GM04504 (cell line): Measurements from ENCODE around the gene FAAP24.
"Not testable (repeated sequence)": the region's sequence is repeated elsewhere in the genome, so short reads cannot be mapped to it uniquely, and the experiment has no call there.

ENCODE experiments used
- DNase-seq: peaks from one replicate; pipeline ENCODE4 v3.0.0-alpha.2; 2012; ENCODE audit warnings: low read depth

The FAAP24 gene, protein sequence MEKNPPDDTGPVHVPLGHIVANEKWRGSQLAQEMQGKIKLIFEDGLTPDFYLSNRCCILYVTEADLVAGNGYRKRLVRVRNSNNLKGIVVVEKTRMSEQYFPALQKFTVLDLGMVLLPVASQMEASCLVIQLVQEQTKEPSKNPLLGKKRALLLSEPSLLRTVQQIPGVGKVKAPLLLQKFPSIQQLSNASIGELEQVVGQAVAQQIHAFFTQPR

DNA sequence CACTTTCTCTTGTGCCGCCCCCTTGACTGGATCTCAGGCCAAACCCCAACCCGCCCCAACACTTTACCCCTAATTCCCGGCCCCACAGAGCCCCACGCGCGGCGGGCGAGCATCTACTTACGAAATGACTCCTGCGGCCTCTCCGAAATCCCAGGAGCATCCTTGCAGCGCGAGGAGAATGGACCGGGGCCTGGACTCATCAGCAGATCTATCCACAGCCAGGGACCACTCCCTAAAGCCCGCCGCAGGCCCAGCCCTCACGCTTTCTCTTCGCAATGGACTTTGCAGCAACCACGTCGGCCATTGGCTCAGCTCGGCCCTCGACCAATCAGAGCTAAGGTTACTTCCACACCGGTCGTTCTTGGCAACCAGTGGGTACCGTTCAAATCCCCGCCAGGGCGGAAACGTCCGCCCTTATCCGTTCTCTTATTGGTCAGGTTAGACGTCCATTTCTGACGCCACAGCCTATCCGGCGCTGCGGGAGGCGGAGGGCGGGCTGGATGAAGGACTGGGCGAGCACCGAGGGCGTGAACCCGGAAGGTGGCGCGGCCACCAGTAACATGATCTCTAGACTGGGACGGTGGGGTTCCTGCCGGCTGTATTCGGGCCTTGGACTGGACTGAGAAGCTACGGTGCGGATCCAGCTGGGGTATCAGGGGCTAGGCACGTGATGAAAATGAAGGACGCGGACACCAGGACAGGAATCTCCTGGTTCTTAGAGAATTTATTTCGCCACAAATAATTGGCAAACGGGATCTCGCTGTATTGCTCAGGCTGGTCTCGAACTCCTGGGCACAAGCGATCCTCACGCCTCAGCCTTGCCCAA, at the start of gene FAAP24, which contains the start of gene CEP89:
Gene FAAP24 (plus strand): TSS at position 528 of the 826 bp plus-strand sequence. CDS start 955 bp downstream, outside the sequence.
Gene CEP89 (minus strand): TSS at position 244 of the 826 bp plus-strand sequence. CDS start 84 bp downstream, at position 160.
- DNase-seq: peak; percentile 99

DNA sequence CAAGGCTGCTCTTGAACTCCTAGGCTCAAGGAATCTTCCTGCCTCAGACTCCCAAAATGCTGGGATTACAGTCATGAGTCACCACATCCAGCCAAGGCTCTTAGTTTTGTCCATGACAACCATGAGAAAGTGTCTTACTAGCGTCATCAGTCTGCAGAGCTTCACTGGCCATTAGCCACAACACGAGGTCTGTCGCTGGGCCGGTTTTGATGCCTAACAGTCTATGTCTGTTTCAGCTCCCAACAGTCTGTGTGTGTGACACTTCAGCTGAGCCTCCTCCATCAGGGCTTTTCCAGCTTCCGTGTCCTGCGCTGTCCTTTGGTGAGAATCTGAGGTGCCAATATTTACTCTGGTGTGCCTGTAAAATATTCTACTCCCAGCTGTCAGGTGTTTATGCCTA, 47.8 kb upstream of the FAAP24 start:
- no peak for DNase-seq

DNA sequence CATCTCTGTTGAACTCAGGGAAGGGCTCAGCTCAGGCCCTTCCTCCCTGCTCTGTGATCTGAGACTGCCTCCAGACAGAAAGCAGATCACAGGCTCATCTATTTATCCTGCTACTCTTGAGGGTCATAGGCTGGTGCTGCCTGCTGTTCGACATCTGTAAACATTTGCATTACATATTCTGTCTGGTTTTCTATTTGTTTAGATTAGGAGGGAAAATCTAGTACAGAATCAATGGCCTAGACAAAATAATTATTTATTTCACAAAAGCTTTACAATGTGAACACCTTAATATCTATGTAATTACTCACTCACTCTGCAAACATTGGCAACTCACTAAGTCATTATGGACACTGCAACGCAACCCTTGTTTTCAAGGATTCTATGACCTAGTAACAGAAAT, 43.2 kb upstream of the FAAP24 start:
- no peak for DNase-seq

DNA sequence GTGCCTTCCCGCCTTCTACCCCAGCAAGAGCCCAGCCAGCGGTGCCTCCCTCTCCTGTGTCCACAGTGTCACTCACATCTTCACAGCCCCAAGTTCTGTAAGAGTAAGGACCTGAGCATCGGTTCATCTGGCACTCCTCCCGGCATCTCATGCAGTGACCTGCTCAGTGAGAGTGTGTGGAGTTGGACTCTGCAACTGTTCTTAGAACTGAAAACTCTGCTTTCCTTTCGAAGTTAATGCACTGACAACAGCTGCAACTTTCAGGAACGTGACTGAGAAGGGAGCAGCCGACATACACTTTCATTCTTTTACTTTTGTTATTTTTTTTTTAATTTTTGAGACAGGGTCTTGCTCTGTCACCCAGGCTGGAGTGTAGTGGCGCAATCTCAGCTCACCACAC, 41.5 kb upstream of the FAAP24 start:
- no peak for DNase-seq

DNA sequence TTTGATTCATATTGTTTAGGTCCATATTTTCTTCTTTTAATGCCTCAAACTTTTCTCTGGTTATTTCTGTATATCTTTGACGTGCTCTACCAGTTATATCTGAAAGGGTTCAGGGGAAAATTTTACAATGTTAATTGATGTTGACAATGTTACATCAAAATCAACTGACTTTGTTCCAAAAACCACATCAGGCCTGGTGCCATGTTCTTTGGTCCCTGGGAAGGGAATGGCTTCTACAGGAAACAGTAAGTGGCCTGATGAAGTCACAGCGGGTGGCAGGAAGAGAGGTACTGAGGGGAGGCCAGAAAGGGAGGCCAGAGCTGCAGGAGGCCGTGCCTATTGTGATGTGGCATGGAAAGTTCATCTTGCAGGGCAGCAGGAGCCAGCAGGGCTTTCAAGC, 38.5 kb upstream of the FAAP24 start:
- no peak for DNase-seq

DNA sequence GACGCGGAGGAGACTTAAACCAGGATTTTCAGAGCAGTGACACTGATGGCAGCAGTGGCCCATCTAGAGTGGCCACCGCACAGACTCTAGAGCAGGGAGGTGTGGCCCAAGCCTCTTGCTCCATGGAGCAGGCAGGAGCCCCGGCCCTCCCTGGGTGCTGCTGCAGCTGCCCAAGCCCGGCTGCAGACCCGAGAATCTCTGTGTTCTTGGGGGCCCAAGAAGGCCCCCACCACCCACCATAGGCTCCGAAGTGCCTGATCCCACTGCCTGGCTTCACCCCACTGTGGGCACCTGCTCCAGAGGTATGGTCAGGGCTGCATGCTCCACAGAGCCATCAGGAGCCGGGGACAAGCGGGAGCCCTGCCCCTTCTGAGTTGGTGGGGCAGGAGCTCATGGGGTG, 36.4 kb upstream of the FAAP24 start:
- DNase-seq: no peak

DNA sequence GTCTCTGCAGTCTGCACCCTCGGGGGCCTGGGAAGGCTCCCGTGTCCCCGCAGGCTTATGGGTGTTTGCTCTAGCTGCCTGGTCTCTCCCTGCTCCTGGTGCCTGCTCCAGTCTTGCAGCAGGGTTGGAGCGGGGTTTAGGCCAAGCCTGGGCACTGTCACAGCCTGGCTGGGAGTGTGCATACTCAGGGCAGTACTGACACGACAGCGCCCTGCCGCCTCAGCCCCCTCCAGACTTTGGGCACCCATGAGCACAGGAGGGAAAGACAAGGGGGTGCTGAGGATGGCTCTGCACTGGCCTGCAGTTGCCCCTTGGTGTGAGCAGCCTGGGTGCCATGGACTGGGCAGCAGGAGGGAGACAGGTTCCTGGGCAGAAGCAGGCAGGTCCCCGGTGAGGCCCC, 36.0 kb upstream of the FAAP24 start:
- DNase-seq: no peak

DNA sequence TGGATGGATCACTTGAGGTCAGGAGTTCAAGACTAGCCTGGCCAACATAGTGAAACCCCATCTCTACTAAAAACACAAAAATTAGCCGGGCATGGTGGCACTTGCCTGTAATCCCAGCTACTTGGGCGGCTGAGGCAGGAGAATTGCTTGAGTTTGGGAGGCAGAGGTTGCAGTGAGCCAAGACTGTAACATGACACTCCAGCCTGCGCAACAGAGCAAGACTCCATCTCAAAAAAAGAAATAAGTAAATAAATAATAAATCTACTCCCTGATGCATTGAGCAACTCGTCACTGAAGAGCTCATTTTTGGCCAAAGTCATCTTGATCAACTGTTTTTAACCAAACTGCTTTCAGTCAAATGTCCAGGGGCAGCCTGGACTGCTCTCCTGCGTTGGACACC, 30.8 kb upstream of the FAAP24 start:
- DNase-seq: not testable (repeated sequence)

DNA sequence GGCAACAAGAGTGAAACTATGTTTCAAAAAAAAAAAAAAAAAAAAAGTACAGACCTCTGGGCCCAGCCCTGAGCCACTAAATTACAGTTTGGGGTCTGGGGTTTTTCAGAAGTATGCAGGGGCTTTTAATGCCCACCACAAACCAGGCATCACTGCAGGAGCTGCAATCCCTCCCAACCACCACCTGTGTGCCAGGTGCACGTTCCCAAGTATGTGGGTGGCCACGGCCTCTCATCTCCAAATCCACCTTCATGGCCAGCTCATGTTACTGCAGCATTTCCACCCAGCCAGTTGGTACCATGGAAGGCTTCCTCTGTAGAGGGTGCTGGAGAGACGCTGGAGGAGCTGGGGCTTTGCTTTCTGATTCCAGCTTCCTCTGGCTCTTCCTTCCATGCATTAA, 26.8 kb upstream of the FAAP24 start:
- no peak for DNase-seq

DNA sequence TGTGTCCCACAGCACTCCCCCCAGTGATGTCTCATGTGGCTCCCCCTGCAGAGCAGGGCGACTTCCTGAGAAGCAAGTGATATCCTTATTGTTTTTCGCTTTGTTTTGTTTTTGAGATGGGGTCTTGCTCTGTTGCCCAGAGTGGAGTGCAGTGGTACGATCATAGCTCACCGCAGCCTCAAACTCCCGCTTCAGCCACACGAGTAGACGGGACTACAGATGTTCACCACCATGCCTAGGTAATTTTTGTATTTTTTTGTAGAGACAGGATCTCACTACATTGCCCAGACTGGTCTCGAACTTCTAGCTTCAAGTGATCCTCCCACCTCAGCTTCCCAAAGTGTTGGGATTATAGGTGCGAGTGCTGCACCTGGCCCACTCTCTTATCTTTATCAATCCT, 5.3 kb upstream of the FAAP24 start:
- DNase-seq: no peak

DNA sequence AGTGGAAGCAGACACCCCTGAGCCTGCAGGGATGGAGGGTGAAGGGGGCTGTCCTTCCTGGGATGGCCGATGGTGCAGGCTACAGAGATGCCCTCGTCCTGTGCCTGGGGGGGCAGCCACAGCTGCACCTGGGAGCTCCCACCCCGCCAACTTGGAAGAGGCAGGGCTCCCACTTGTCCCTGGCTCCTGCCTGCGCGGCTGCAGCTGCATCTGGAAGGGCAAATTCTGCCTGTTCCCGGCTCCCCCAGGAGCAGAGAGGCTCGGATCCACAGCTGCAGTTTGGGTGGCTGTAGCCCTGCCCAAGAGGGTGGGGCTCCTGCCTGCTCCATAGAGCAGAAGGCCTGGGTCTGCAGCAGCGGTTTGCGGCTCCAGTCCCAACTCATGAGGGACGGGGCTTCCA, 2.5 kb upstream of the FAAP24 start:
- DNase-seq: no peak

DNA sequence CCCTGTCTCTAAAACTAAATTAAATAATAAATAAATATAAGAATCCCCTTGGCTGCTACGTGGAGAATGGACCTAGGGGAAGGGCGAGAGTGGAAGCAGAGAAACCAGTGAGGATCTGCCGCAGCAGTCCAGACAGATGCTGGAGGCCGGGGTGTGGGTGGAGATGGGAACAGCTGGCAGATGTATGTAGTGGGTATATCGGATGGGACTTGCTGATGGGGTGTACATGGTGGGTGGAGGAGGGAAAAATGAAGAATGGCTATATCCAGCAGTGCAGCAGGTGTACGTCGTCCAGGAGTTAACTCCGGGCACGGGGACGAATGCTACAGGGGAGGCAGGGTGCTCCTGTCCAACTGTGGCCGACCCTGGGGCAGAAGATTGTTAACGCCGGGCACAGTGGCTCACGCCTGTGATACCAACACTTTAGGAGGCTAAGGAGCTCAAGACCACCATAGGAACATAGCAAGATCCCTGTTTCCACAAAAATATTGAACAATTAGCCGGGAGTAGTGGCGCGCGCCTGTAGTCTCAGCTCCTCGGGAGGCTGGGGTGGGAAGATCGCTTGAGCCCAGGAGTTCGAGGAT, 938 bp upstream of the FAAP24 start:
- no peak for DNase-seq

DNA sequence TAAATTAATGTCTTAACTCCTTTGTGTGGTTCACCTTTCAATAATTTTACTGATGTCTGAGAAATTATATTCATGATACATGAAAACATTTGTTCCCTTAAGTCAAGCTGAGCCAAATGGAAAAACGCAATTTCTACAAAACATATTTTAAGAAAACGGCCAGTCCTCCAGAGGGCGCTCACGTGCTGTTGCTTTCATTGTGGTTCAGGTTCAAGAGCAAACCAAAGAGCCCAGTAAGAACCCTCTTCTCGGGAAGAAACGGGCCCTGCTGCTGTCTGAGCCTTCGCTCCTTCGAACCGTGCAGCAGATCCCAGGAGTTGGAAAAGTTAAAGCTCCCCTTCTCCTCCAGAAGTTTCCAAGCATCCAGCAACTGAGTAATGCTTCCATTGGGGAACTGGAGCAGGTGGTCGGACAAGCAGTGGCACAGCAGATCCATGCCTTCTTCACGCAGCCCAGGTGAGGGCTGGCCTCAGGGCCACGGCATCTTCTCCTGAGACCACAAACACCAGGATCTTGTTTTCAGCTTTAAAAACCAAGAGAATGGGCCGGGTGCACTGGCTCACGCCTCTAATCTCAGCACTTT, 4.3 kb downstream of the FAAP24 start:
- peak; percentile 14 for DNase-seq

DNA sequence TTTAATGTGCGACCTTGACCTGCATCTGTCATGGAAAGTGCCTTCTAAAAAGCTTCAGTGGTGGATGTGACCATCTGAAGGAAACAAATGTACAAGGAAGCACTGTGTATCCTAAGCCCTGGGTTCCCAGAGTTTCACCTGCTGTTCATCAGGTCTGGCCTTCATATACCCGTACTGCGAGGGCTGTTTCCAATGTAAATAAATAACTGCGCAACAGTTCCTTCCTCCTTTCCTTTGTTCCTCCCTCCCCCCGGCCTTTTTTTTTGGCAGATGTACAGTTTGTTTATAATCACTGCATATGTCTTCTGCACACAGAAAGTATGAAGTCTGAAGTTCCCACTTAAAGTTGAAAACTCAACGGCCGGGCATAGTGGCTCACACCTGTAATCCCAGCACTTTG, 5.2 kb downstream of the FAAP24 start:
- no peak for DNase-seq

DNA sequence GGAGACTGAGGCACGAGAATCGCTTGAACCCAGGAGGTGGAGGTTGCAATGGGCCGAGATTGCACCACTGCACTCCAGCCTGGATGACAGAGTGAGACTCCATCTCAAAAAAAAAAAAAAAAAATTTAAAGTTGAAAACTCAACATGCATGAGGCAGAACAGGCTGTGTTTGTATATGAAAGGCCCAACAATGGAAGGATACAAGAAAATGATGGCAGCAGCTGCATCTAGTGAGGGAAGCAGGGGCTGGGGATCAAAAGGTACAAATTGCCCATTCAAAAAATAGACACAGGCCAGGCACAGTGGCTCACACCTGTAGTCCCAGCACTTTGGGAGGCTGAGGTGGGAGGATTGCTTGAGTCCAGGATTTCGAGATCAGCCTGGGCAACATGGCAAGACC, 5.8 kb downstream of the FAAP24 start:
- not testable (repeated sequence) for DNase-seq

DNA sequence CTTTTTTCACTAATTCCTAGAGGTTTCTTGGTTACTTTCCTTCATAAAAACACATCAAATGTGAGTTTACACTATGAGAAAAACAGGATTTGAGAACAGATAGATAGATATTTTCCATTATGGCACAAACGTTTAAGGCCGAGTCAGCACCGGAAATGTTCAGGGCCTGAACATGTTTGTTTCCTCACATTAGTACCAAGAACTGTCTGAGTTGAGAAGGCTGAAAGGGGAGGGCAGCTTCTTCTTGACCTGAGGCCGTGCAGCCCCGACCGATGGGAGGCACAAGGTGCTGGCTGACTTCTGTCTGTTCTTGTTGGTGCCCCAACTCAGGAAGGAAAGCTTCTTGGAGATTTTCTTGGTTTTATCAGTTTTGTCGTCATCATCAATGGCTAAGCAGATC, 7.8 kb downstream of the FAAP24 start:
- not testable (repeated sequence) for DNase-seq

DNA sequence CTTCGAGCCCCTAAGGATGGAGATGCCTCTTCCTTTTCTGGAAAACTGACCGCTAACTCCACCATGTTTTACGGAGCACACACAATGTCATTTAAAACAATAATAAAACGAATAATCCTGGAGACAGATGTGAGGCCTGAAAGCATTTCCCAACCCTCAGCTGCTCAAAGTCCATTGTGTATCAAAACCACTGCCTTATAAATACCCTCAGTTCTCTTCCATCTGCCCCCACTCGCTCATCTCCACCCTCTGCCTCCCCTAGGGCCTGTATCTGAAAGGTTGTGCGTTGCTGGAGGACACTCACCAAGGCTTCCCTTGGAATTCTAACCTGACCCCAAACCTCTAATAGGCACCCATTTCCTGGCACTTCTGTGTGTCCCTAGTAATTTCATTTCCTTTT, 10.4 kb downstream of the FAAP24 start:
- DNase-seq: not testable (repeated sequence)

DNA sequence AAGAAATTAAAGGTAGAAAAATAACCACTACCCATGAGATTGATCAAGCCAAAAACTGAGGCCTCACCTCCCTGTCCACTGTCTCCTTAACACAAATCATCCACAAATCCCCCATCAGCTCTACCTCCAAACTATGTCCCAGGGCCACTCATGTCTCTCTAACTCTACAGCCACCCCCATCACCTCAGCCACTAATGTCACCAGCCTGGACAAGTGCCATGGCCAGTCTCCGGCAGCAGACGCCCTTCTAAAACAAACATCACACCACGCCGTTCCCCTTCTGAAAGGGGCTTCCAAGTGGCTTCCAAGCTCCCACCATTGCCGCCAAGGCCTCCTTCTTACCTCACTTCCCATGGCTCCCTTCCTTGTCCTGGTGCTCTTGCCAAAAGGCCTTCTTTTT, 16.2 kb downstream of the FAAP24 start:
- DNase-seq: not testable (repeated sequence)

DNA sequence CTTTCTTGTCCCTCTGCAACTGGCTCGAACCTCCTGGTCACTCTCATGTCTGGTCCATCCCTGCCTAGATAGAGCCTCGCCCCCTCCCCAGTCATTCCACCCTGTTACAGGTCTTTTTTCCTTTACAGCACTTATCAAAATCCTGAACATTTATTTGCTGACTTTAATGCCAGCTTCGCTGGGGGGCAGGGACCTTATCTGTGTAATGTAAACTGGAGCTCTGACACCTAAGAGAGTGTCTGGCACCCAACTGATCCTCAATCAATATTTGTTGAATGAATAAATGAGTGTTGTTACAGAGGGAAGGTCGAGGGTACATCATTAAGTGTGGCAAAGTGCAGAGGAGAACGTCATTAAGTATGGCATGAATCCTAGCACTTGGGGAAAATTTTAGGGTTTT, 16.7 kb downstream of the FAAP24 start:
- no peak for DNase-seq

DNA sequence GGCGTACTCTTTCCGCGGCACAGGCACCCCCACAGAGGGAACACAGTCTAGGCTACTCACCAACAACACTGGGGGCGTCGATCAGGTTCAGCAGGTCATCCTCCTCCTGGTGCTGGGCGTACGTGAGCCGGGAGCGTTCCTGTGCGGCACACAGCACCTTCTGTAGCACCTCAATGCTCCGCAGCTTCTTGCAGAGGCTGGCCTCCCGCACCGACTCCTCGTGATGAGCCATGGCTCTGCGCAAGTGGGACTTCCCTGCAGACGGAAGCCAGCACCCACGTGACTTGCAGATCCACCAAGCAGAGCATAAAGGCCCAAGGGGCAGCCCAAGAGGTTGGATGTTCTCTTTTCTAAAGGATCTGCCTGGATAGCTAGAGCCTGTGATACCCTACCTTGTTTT, 23.9 kb downstream of the FAAP24 start:
- not testable (repeated sequence) for DNase-seq

DNA sequence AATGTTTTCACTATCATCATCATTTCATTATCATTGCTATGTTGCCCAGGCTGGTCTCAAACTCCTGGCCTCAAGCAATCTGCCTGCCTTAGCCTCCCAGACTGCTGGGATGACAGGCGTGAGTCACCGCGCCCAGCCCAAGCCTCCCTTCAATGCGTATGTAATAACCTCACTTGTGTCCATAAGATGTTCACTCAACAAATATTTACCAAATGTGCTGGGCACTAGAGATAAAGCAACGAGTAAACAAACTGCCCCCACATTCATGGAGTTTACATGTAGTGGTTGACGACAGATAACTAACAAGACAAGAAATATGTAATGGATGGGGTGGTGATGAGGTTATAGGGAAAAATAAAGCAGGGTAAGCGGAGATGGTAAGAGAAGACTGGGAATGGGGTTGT, 25.0 kb downstream of the FAAP24 start:
- not testable (repeated sequence) for DNase-seq

DNA sequence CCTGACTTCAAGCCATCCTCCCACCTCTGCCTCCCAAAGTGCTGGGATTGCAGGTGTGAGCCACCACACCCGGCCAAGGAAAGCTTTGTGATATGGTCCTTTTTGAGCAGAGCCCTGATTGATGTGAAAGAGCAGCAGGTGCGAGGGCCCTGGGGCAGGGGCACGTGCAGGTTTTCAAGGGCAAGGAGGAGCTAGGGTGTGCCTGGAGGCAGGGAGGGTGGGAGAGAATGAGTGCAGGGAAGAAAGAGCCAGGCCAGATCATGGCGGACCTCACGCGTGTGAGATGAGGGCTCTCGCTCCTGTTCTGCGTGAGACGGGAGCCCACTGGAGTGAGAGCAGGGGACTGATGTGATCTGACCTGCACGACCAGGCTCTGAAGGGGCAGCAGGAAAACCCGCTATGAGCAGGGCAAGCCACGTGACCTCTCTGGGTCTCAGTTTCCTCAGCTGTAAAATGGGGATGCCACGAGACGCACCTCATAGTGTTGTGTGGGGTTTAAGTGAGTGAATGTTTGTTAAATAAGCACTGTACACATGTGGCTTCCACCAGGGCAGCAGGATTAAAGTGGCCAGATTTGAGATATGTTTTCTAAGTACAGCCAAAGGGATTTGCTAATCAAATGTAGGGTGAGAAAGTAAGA, 25.8 kb downstream of the FAAP24 start:
- no peak for DNase-seq
